GM12878 (cell line): ENCODE data around the gene TTC29.

ENCODE experiments used
- CHD2 ChIP-seq: IDR thresholded peaks from 2 replicates; pipeline ENCODE4 v1.6.1; 2011; ENCODE audit warnings: low read depth, low read length, improper control_type of control experiment, borderline replicate concordance
- E4F1 ChIP-seq: fragments of 450-650 bp; IDR thresholded peaks from 2 replicates; pipeline ENCODE4 v1.6.1; 2018; ENCODE audit warnings: borderline replicate concordance, mild to moderate bottlenecking; ENCODE audit not compliant: partially characterized antibody
- FOXM1 ChIP-seq: IDR thresholded peaks from 2 replicates; pipeline ENCODE4 v1.6.1; 2012; ENCODE audit warnings: low read depth, mild to moderate bottlenecking, inconsistent platforms, low read length, moderate library complexity
- KLF5 ChIP-seq: fragments of 450-650 bp; IDR thresholded peaks from 2 replicates; pipeline ENCODE4 v1.6.1; 2014; ENCODE audit warnings: mild to moderate bottlenecking; ENCODE audit not compliant: partially characterized antibody
- SIN3A ChIP-seq: IDR thresholded peaks from 2 replicates; pipeline ENCODE4 v1.6.1; 2012; ENCODE audit warnings: low read depth, low read length, improper control_type of control experiment
- SREBF2 ChIP-seq: IDR thresholded peaks from 2 replicates; pipeline ENCODE4 v1.6.1; 2012; ENCODE audit warnings: mild to moderate bottlenecking, low read length
- ZNF687 ChIP-seq: fragments of 450-650 bp; IDR thresholded peaks from 2 replicates; pipeline ENCODE4 v1.6.1; 2017; ENCODE audit warnings: mild to moderate bottlenecking, moderate library complexity
- TF ChIP-seq, protein P1 (sequence below), 3 experiments: IDR thresholded peaks in 2 of 3; conservative IDR thresholded peaks in 1 of 3; 2 replicates each; pipeline ENCODE4 v1.5.1; 2011; ENCODE audit warnings: low read depth in 3 of 3, low read length in 3 of 3, mild to moderate bottlenecking in 3 of 3, control low read depth in 2 of 3, moderate library complexity in 2 of 3, inconsistent platforms in 1 of 3, mixed read lengths in 1 of 3; ENCODE audit not compliant: control insufficient read depth in 2 of 3, insufficient read depth in 1 of 3; ENCODE audit errors: extremely low read depth in 1 of 3

DNA sequence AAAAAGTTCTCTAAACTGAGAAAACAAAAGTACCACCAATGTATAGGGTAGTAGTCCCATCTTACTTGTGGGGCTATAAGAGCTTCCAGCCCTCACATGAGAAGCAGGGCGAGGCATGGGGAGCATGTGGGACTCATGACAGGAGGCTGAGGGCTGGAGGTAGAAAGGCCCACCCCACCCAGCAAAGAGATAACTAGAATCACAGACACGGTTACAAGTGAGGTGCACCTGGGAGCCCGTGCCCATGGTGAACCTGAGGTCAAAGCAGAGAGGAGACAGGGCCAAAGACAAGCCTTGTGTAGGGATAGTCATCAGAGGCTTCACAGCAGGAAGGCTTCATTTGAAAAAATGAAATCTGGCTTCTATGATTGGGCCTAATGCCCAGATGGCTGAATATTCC lies 55.4 kb downstream of the TTC29 start:
- TF ChIP-seq, protein P1, sequence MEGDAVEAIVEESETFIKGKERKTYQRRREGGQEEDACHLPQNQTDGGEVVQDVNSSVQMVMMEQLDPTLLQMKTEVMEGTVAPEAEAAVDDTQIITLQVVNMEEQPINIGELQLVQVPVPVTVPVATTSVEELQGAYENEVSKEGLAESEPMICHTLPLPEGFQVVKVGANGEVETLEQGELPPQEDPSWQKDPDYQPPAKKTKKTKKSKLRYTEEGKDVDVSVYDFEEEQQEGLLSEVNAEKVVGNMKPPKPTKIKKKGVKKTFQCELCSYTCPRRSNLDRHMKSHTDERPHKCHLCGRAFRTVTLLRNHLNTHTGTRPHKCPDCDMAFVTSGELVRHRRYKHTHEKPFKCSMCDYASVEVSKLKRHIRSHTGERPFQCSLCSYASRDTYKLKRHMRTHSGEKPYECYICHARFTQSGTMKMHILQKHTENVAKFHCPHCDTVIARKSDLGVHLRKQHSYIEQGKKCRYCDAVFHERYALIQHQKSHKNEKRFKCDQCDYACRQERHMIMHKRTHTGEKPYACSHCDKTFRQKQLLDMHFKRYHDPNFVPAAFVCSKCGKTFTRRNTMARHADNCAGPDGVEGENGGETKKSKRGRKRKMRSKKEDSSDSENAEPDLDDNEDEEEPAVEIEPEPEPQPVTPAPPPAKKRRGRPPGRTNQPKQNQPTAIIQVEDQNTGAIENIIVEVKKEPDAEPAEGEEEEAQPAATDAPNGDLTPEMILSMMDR (IDR thresholded peaks at IDR 0.05 in 2 of 3, conservative IDR thresholded peaks at IDR 0.05 in 1 of 3; ENCODE audit: control insufficient read depth in 2 of 3, extremely low read depth in 1 of 3, insufficient read depth in 1 of 3, low read depth in 3 of 3, low read length in 3 of 3), result no peak
- TF ChIP-seq CHD2 (no peak), ZNF687 (no peak), E4F1 (no peak), FOXM1 (no peak), SREBF2 (no peak), KLF5 (no peak), SIN3A (no peak)
